Measurements from ENCODE around the gene SMLR1.

SMLR1 gene

GRCh38 chr6:130852844-130853554 lies 25.8 kb downstream of the SMLR1 start:
- Histone ChIP-seq H3K9me3 (ENCODE audit: control extremely low read depth in 1 of 5, control insufficient read depth in 4 of 5, insufficient read depth in 2 of 5, low read depth in 1 of 5, low read length in 4 of 5) (peaks cover 0 to 2% (median 0%) of the 10 kb centered on the region in 5 experiments), H3K4me1 (ENCODE audit: control extremely low read depth in 1 of 4, control insufficient read depth in 4 of 4, insufficient read depth in 4 of 4, low read length in 3 of 4) (no peaks in the 10 kb centered on the region), H3K4me3 (ENCODE audit: control insufficient read depth in 1 of 7, extremely low read depth in 1 of 7, insufficient read depth in 4 of 7, low read depth in 2 of 7, low read length in 6 of 7) (no peak overlapping the region), H3K27me3 (replicated peaks in 2 of 5; ENCODE audit: control insufficient read depth in 4 of 5, insufficient read depth in 5 of 5, low read length in 4 of 5) (no peaks in the 10 kb centered on the region), H3K27ac (ENCODE audit: insufficient read depth in 1 of 2, low read depth in 1 of 2, low read length in 2 of 2, poor library complexity in 1 of 2, severe bottlenecking in 2 of 2) (no peak overlapping the region), H3K36me3 (ENCODE audit: control insufficient read depth in 4 of 4, insufficient read depth in 4 of 4, low read length in 3 of 4) (peaks cover 0 to under 1% (median 0%) of the 10 kb centered on the region in 4 experiments)
- no peak for DNase-seq
- CTCF ChIA-PET: interaction anchor here (0.9 kb wide), 1 partner anchor 9 kb away, joined by 4 read pairs; no protein-coding TSS in a partner anchor
- WGBS (ENCODE audit: insufficient coverage): 90% methylated on average over 5 of the region's 7 CpGs
- POLR2A ChIA-PET: no interaction called here

- Histone ChIP-seq H3K36me3 (ENCODE audit: control insufficient read depth in 4 of 4, insufficient read depth in 4 of 4, low read length in 3 of 4) (peaks cover 0 to 4% (median 0%) of the 10 kb centered on the region in 4 experiments), H3K9me3 (ENCODE audit: control extremely low read depth in 1 of 5, control insufficient read depth in 4 of 5, insufficient read depth in 2 of 5, low read depth in 1 of 5, low read length in 4 of 5) (peaks cover 0 to 2% (median 0%) of the 10 kb centered on the region in 5 experiments), H3K27me3 (replicated peaks in 2 of 5; ENCODE audit: control insufficient read depth in 4 of 5, insufficient read depth in 5 of 5, low read length in 4 of 5) (no peaks in the 10 kb centered on the region), H3K4me3 (ENCODE audit: control insufficient read depth in 1 of 7, extremely low read depth in 1 of 7, insufficient read depth in 4 of 7, low read depth in 2 of 7, low read length in 6 of 7) (no peak overlapping the region), H3K4me1 (ENCODE audit: control extremely low read depth in 1 of 4, control insufficient read depth in 4 of 4, insufficient read depth in 4 of 4, low read length in 3 of 4) (no peaks in the 10 kb centered on the region), H3K27ac (ENCODE audit: insufficient read depth in 1 of 2, low read depth in 1 of 2, low read length in 2 of 2, poor library complexity in 1 of 2, severe bottlenecking in 2 of 2) (no peak overlapping the region)
- CTCF ChIA-PET: interaction anchor here (0.9 kb wide), 1 partner anchor 9 kb away, joined by 4 read pairs; no protein-coding TSS in a partner anchor
- no peak for DNase-seq
- POLR2A ChIA-PET: no interaction called here
- 100% methylated on average over 3 of the region's 5 CpGs for WGBS (ENCODE audit: insufficient coverage)
Measured at GRCh38 chr6:130853555-130854183, 26.5 kb downstream of the SMLR1 start.

- H3K27me3 ChIP-seq (replicated peaks in 2 of 5; ENCODE audit: control insufficient read depth in 4 of 5, insufficient read depth in 5 of 5, low read length in 4 of 5): no peaks in the 10 kb centered on the region
- H3K4me1 ChIP-seq (ENCODE audit: control extremely low read depth in 1 of 4, control insufficient read depth in 4 of 4, insufficient read depth in 4 of 4, low read length in 3 of 4): no peaks in the 10 kb centered on the region
- 100% methylated on average over 4 of the region's 4 CpGs for WGBS (ENCODE audit: insufficient coverage)
- no peak overlapping the region for H3K27ac ChIP-seq (ENCODE audit: insufficient read depth in 1 of 2, low read depth in 1 of 2, low read length in 2 of 2, poor library complexity in 1 of 2, severe bottlenecking in 2 of 2)
- H3K36me3 ChIP-seq (ENCODE audit: control insufficient read depth in 4 of 4, insufficient read depth in 4 of 4, low read length in 3 of 4): peaks cover 0 to 4% (median 0%) of the 10 kb centered on the region in 4 experiments
- CTCF ChIA-PET: interaction anchor here (1.5 kb wide), 1 partner anchor 15 kb away, joined by 4 read pairs; no protein-coding TSS in a partner anchor
- POLR2A ChIA-PET: no interaction called here
- DNase-seq: no peak
- peaks cover 0 to 2% (median 0%) of the 10 kb centered on the region in 5 experiments for H3K9me3 ChIP-seq (ENCODE audit: control extremely low read depth in 1 of 5, control insufficient read depth in 4 of 5, insufficient read depth in 2 of 5, low read depth in 1 of 5, low read length in 4 of 5)
- no peak overlapping the region for H3K4me3 ChIP-seq (ENCODE audit: control insufficient read depth in 1 of 7, extremely low read depth in 1 of 7, insufficient read depth in 4 of 7, low read depth in 2 of 7, low read length in 6 of 7)
Measured at GRCh38 chr6:130858054-130858453, 30.8 kb downstream of the SMLR1 start.

- peaks cover 0 to 2% (median 0%) of the 10 kb centered on the region in 5 experiments for H3K9me3 ChIP-seq (ENCODE audit: control extremely low read depth in 1 of 5, control insufficient read depth in 4 of 5, insufficient read depth in 2 of 5, low read depth in 1 of 5, low read length in 4 of 5)
- H3K4me1 ChIP-seq (ENCODE audit: control extremely low read depth in 1 of 4, control insufficient read depth in 4 of 4, insufficient read depth in 4 of 4, low read length in 3 of 4): no peaks in the 10 kb centered on the region
- no peak overlapping the region for H3K27ac ChIP-seq (ENCODE audit: insufficient read depth in 1 of 2, low read depth in 1 of 2, low read length in 2 of 2, poor library complexity in 1 of 2, severe bottlenecking in 2 of 2)
- DNase-seq: no peak
- no peak overlapping the region for H3K4me3 ChIP-seq (ENCODE audit: control insufficient read depth in 1 of 7, extremely low read depth in 1 of 7, insufficient read depth in 4 of 7, low read depth in 2 of 7, low read length in 6 of 7)
- POLR2A ChIA-PET: no interaction called here
- CTCF ChIA-PET: interaction anchor here (1.5 kb wide), 1 partner anchor 16 kb away, joined by 4 read pairs; no protein-coding TSS in a partner anchor
- H3K27me3 ChIP-seq (replicated peaks in 2 of 5; ENCODE audit: control insufficient read depth in 4 of 5, insufficient read depth in 5 of 5, low read length in 4 of 5): no peaks in the 10 kb centered on the region
- H3K36me3 ChIP-seq (ENCODE audit: control insufficient read depth in 4 of 4, insufficient read depth in 4 of 4, low read length in 3 of 4): peaks cover 0 to 6% (median 0%) of the 10 kb centered on the region in 4 experiments
- WGBS (ENCODE audit: insufficient coverage): 100% methylated on average over 1 of the region's 2 CpGs
Measured at GRCh38 chr6:130858498-130859160, 31.4 kb downstream of the SMLR1 start.

GRCh38 chr6:130859161-130859867 lies 32.1 kb downstream of the SMLR1 start:
- CTCF ChIA-PET: interaction anchor here (1.5 kb wide), 1 partner anchor 16 kb away, joined by 4 read pairs; no protein-coding TSS in a partner anchor

GRCh38 chr6:130862370-130862769 lies 35.2 kb downstream of the SMLR1 start:
- no peak overlapping the region for H3K27ac ChIP-seq (ENCODE audit: insufficient read depth in 1 of 2, low read depth in 1 of 2, low read length in 2 of 2, poor library complexity in 1 of 2, severe bottlenecking in 2 of 2)
- ChIA-PET CTCF (interaction anchor here (0.6 kb wide), 1 partner anchor 19 kb away, joined by 4 read pairs; no protein-coding TSS in a partner anchor), POLR2A (no interaction called here)
- no peak for DNase-seq
- no peaks in the 10 kb centered on the region for H3K9me3 ChIP-seq (ENCODE audit: control extremely low read depth in 1 of 5, control insufficient read depth in 4 of 5, insufficient read depth in 2 of 5, low read depth in 1 of 5, low read length in 4 of 5)
- H3K36me3 ChIP-seq (ENCODE audit: control insufficient read depth in 4 of 4, insufficient read depth in 4 of 4, low read length in 3 of 4): peaks cover 0 to 6% (median 5%) of the 10 kb centered on the region in 4 experiments
- H3K4me1 ChIP-seq (ENCODE audit: control extremely low read depth in 1 of 4, control insufficient read depth in 4 of 4, insufficient read depth in 4 of 4, low read length in 3 of 4): no peaks in the 10 kb centered on the region
- WGBS (ENCODE audit: insufficient coverage): 89% methylated on average over 1 of the region's 2 CpGs
- H3K4me3 ChIP-seq (ENCODE audit: control insufficient read depth in 1 of 7, extremely low read depth in 1 of 7, insufficient read depth in 4 of 7, low read depth in 2 of 7, low read length in 6 of 7): no peak overlapping the region
- no peaks in the 10 kb centered on the region for H3K27me3 ChIP-seq (replicated peaks in 2 of 5; ENCODE audit: control insufficient read depth in 4 of 5, insufficient read depth in 5 of 5, low read length in 4 of 5)

More at GRCh38 chr6:130859161-130859867, 32.1 kb downstream of the SMLR1 start:
- POLR2A ChIA-PET: no interaction called here
- WGBS (ENCODE audit: insufficient coverage): 95% methylated on average over 8 of the region's 11 CpGs
- Histone ChIP-seq H3K27ac (ENCODE audit: insufficient read depth in 1 of 2, low read depth in 1 of 2, low read length in 2 of 2, poor library complexity in 1 of 2, severe bottlenecking in 2 of 2) (no peak overlapping the region), H3K36me3 (ENCODE audit: control insufficient read depth in 4 of 4, insufficient read depth in 4 of 4, low read length in 3 of 4) (peaks cover 0 to 6% (median 0%) of the 10 kb centered on the region in 4 experiments), H3K9me3 (ENCODE audit: control extremely low read depth in 1 of 5, control insufficient read depth in 4 of 5, insufficient read depth in 2 of 5, low read depth in 1 of 5, low read length in 4 of 5) (peaks cover 0 to 2% (median 0%) of the 10 kb centered on the region in 5 experiments), H3K4me1 (ENCODE audit: control extremely low read depth in 1 of 4, control insufficient read depth in 4 of 4, insufficient read depth in 4 of 4, low read length in 3 of 4) (no peaks in the 10 kb centered on the region), H3K27me3 (replicated peaks in 2 of 5; ENCODE audit: control insufficient read depth in 4 of 5, insufficient read depth in 5 of 5, low read length in 4 of 5) (no peaks in the 10 kb centered on the region), H3K4me3 (ENCODE audit: control insufficient read depth in 1 of 7, extremely low read depth in 1 of 7, insufficient read depth in 4 of 7, low read depth in 2 of 7, low read length in 6 of 7) (no peak overlapping the region)
- no peak for DNase-seq

Measured in common myeloid progenitor, CD34-positive (primary cell).